ENCODE results near the gene EIF4A3. TPM values are rescaled to one million over a fixed set of nuclear protein-coding genes. Genes with fewer than 3 reads are reported as not detected.

EIF4A3 gene
- total and polyA plus RNA-seq, 9 of the 15 experiments (the other 6 are each of a cell fraction or from before 2014, with no cell fraction given) = 62.7 to 171 (median 127) TPM

DNA sequence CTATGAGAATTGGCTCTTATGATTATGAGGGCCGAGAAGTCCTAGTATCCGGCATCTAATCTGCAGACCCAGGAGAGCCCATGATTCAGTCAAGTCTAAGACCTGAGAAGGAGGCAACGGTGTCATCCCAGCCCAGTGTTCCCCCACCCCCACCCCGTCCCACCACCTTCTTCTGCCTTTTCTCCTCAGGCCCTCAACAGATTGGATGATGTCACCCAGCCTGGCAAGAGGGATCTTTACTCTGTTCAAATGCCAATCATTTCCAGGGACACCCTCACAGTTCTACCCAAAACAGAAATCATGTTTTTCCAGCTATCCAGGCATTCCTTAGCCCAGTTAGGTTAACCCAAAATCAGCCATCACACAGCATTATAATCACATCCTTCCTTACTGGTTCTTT is 55.6 kb downstream of the EIF4A3 start:
- CTCF ChIA-PET (ENCODE audit: low intra/inter-chr PET ratio) = no interaction called here
- peaks cover 38 to 72% of the 10 kb centered on the region in 2 experiments for H3K27me3 ChIP-seq (ENCODE audit: control insufficient read depth in 2 of 2, insufficient read depth in 2 of 2, low read length in 2 of 2)
- peaks cover 0 to 17% of the 10 kb centered on the region in 2 experiments; a peak in 2 of 5 replicates for H3K4me1 ChIP-seq (replicated peaks in 1 of 2; ENCODE audit: control insufficient read depth in 2 of 2, insufficient read depth in 2 of 2, low read length in 2 of 2)
- DNase-seq (ENCODE audit: extremely low read depth in 1 of 4, low spot score in 3 of 4) (no peak), FAIRE-seq (no peak), ATAC-seq (no peak)
- no TSS peak for BruUV-seq (replicated peaks)
- H3K9me1 ChIP-seq (ENCODE audit: control insufficient read depth, insufficient read depth, low read length) = no peaks in the 10 kb centered on the region
- no peak overlapping the region for H3K9ac ChIP-seq (ENCODE audit: insufficient read depth in 1 of 2, low read depth in 2 of 2, low read length in 2 of 2)
- POLR2A ChIA-PET = no interaction called here
- WGBS (ENCODE audit: insufficient coverage, low coverage, missing lambda C conversion rate) = 13% methylated on average over 2 of the region's 4 CpGs
- no peak overlapping the region for H3K4me3 ChIP-seq
- H4K20me1 ChIP-seq (replicated peaks; ENCODE audit: control insufficient read depth, insufficient read depth, low read length) = no peaks in the 10 kb centered on the region
- no peaks in the 10 kb centered on the region for H3K36me3 ChIP-seq (ENCODE audit: control insufficient read depth, insufficient read depth, low read length)
- intact Hi-C loops (cut with micrococcal nuclease) (no loop called here), in situ Hi-C loops (cut with MboI) (no loop called here)
- no peaks in the 10 kb centered on the region for H3K79me2 ChIP-seq (ENCODE audit: control insufficient read depth, insufficient read depth, low read length)
- no peak overlapping the region for H3K4me2 ChIP-seq (ENCODE audit: insufficient read depth, low read length)
- no peaks in the 10 kb centered on the region for H3K9me3 ChIP-seq (replicated peaks; ENCODE audit: control insufficient read depth, insufficient read depth, low read depth, low read length)
- no peak overlapping the region for H3K27ac ChIP-seq (ENCODE audit: extremely low read depth, low read depth, low read length)
- no peak overlapping the region for H2AFZ ChIP-seq (ENCODE audit: low read depth, low read length)
- TF ChIP-seq SIN3B (IDR thresholded peaks at IDR 0.05; ENCODE audit: low read depth) (no peak), ZC3H11A (IDR thresholded peaks at IDR 0.05; ENCODE audit: low read depth, low read length) (no peak), NFIC (IDR thresholded peaks at IDR 0.05) (no peak), FUS (optimal IDR thresholded peaks at IDR 0.05; ENCODE audit: low read depth, low read length) (no peak), SETDB1 (IDR thresholded peaks at IDR 0.05; ENCODE audit: low read length) (no peak), BCL6 (CRISPR knock-in tag; IDR thresholded peaks at IDR 0.05) (no peak), ZNF444 (CRISPR knock-in tag; IDR thresholded peaks at IDR 0.05) (no peak), ZNF232 (CRISPR knock-in tag; IDR thresholded peaks at IDR 0.05) (no peak), XRCC5 (IDR thresholded peaks at IDR 0.05; ENCODE audit: low read depth, low read length) (no peak), IFI16 (CRISPR knock-in tag; IDR thresholded peaks at IDR 0.05) (no peak), DNMT1 (IDR thresholded peaks at IDR 0.05) (no peak), GATAD2B (IDR thresholded peaks at IDR 0.05; ENCODE audit: borderline replicate concordance) (no peak), CBFB (CRISPR knock-in tag; IDR thresholded peaks at IDR 0.05) (no peak), CAMTA2 (CRISPR knock-in tag; conservative IDR thresholded peaks at IDR 0.05) (no peak)
- TF ChIP-seq, protein P1, sequence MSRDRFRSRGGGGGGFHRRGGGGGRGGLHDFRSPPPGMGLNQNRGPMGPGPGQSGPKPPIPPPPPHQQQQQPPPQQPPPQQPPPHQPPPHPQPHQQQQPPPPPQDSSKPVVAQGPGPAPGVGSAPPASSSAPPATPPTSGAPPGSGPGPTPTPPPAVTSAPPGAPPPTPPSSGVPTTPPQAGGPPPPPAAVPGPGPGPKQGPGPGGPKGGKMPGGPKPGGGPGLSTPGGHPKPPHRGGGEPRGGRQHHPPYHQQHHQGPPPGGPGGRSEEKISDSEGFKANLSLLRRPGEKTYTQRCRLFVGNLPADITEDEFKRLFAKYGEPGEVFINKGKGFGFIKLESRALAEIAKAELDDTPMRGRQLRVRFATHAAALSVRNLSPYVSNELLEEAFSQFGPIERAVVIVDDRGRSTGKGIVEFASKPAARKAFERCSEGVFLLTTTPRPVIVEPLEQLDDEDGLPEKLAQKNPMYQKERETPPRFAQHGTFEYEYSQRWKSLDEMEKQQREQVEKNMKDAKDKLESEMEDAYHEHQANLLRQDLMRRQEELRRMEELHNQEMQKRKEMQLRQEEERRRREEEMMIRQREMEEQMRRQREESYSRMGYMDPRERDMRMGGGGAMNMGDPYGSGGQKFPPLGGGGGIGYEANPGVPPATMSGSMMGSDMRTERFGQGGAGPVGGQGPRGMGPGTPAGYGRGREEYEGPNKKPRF (IDR thresholded peaks at IDR 0.05; ENCODE audit: low read depth, low read length) = no peak
- TF ChIP-seq, protein P2, sequence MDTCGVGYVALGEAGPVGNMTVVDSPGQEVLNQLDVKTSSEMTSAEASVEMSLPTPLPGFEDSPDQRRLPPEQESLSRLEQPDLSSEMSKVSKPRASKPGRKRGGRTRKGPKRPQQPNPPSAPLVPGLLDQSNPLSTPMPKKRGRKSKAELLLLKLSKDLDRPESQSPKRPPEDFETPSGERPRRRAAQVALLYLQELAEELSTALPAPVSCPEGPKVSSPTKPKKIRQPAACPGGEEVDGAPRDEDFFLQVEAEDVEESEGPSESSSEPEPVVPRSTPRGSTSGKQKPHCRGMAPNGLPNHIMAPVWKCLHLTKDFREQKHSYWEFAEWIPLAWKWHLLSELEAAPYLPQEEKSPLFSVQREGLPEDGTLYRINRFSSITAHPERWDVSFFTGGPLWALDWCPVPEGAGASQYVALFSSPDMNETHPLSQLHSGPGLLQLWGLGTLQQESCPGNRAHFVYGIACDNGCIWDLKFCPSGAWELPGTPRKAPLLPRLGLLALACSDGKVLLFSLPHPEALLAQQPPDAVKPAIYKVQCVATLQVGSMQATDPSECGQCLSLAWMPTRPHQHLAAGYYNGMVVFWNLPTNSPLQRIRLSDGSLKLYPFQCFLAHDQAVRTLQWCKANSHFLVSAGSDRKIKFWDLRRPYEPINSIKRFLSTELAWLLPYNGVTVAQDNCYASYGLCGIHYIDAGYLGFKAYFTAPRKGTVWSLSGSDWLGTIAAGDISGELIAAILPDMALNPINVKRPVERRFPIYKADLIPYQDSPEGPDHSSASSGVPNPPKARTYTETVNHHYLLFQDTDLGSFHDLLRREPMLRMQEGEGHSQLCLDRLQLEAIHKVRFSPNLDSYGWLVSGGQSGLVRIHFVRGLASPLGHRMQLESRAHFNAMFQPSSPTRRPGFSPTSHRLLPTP (IDR thresholded peaks at IDR 0.05; ENCODE audit: borderline replicate concordance, extremely low read depth, insufficient read length) = no peak
- TF ChIP-seq, protein P3, sequence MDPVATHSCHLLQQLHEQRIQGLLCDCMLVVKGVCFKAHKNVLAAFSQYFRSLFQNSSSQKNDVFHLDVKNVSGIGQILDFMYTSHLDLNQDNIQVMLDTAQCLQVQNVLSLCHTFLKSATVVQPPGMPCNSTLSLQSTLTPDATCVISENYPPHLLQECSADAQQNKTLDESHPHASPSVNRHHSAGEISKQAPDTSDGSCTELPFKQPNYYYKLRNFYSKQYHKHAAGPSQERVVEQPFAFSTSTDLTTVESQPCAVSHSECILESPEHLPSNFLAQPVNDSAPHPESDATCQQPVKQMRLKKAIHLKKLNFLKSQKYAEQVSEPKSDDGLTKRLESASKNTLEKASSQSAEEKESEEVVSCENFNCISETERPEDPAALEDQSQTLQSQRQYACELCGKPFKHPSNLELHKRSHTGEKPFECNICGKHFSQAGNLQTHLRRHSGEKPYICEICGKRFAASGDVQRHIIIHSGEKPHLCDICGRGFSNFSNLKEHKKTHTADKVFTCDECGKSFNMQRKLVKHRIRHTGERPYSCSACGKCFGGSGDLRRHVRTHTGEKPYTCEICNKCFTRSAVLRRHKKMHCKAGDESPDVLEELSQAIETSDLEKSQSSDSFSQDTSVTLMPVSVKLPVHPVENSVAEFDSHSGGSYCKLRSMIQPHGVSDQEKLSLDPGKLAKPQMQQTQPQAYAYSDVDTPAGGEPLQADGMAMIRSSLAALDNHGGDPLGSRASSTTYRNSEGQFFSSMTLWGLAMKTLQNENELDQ (CRISPR knock-in tag; IDR thresholded peaks at IDR 0.05; ENCODE audit: borderline replicate concordance) = no peak
